ENCODE data around the gene DNAJC30. TPM values are rescaled to one million over a fixed set of nuclear protein-coding genes. Genes with fewer than 3 reads are reported as not detected.

Gene DNAJC30
- total and polyA plus RNA-seq, 4 donors = 2.1 to 8.7 (median 4.8) TPM

GRCh38 chr7:73706126-73707044, 23.1 kb upstream of the DNAJC30 start:
- no peak overlapping the region for H3K9ac ChIP-seq (ENCODE audit: low read depth in 1 of 2, low read length in 2 of 2)
- H3K36me3 ChIP-seq (ENCODE audit: control insufficient read depth in 4 of 4, insufficient read depth in 3 of 4, low read depth in 1 of 4, low read length in 3 of 4) = peaks cover 0 to 2% (median 0%) of the 10 kb centered on the region in 4 donors
- H3K4me1 ChIP-seq (ENCODE audit: control insufficient read depth in 4 of 4, insufficient read depth in 4 of 4, low read length in 3 of 4) = no peaks in the 10 kb centered on the region
- no peak overlapping the region for H3K27ac ChIP-seq (ENCODE audit: low read depth in 1 of 2, low read length in 2 of 2)
- H3K27me3 ChIP-seq (ENCODE audit: control insufficient read depth in 4 of 4, insufficient read depth in 4 of 4, low read length in 3 of 4) = no peaks in the 10 kb centered on the region
- H3K9me3 ChIP-seq (ENCODE audit: control insufficient read depth in 4 of 4, low read length in 3 of 4) = no peaks in the 10 kb centered on the region
- no peak for TF ChIP-seq HNF4A (conservative IDR thresholded peaks at IDR 0.05)
- TF ChIP-seq SP1 (IDR thresholded peaks at IDR 0.05) = no peak
- TF ChIP-seq EGR1 (IDR thresholded peaks at IDR 0.05; ENCODE audit: low read depth in 2 of 2) = no peak
- TF ChIP-seq YY1 (IDR thresholded peaks at IDR 0.05) = no peak
- no peak for TF ChIP-seq GABPA (IDR thresholded peaks at IDR 0.05 in 1 of 2, conservative IDR thresholded peaks at IDR 0.05 in 1 of 2)
- no peak for TF ChIP-seq ATF3 (IDR thresholded peaks at IDR 0.05)
- TF ChIP-seq TAF1 (conservative IDR thresholded peaks at IDR 0.05) = no peak
- no peak for TF ChIP-seq ZBTB33 (IDR thresholded peaks at IDR 0.05)
- no peak for TF ChIP-seq FOXA1 (IDR thresholded peaks at IDR 0.05)
- TF ChIP-seq JUND (IDR thresholded peaks at IDR 0.05) = no peak
- no peak for TF ChIP-seq CTCF (IDR thresholded peaks at IDR 0.05; ENCODE audit: low read depth, low read length, missing input control)
- no peak for TF ChIP-seq HNF4G (IDR thresholded peaks at IDR 0.05)
- TF ChIP-seq FOXA2 (IDR thresholded peaks at IDR 0.05) = no peak
- no peak for TF ChIP-seq REST (IDR thresholded peaks at IDR 0.05)
- no peak for TF ChIP-seq NR2F2 (IDR thresholded peaks at IDR 0.05)
- no peak for TF ChIP-seq MAX (IDR thresholded peaks at IDR 0.05)
- 89% methylated on average over 25 of the region's 25 CpGs for WGBS
- no peak overlapping the region for H3K4me3 ChIP-seq (ENCODE audit: low read depth in 1 of 3, low read length in 3 of 3)
- no peak for DNase-seq (ENCODE audit: low spot score)

Data from liver (tissue), 9 donors.